Jurkat, Clone E6-1 (cell line): Measurements from ENCODE around the gene CDH4.

Experiments
- DNase-seq: peaks from one replicate; pipeline ENCODE4 v3.0.0-alpha.2; 2011; ENCODE audit warnings: low read depth, low spot score
- H3K4me3 ChIP-seq: 2 replicates; pipeline ENCODE4 v1.5.1; 2011; ENCODE audit warnings: mild to moderate bottlenecking, low read length, control low read depth, moderate library complexity

Gene CDH4

GRCh38 chr20:61297491-61297890, 45.4 kb downstream of the CDH4 start:
- no peak overlapping the region for H3K4me3 ChIP-seq
- DNase-seq: no peak

- no peak for DNase-seq
- no peak overlapping the region for H3K4me3 ChIP-seq
These were observed 45.9 kb downstream of the CDH4 start for GRCh38 chr20:61297986-61298385.

- peak; percentile 66 for DNase-seq
- H3K4me3 ChIP-seq: no peak overlapping the region
These were observed 46.6 kb downstream of the CDH4 start for GRCh38 chr20:61298661-61299060.

GRCh38 chr20:61299104-61299503, 47.0 kb downstream of the CDH4 start:
- DNase-seq: no peak
- no peak overlapping the region for H3K4me3 ChIP-seq

- DNase-seq: no peak
- no peak overlapping the region for H3K4me3 ChIP-seq
These were observed 47.6 kb downstream of the CDH4 start for GRCh38 chr20:61299618-61300017.

- no peak overlapping the region for H3K4me3 ChIP-seq
- DNase-seq: no peak
These were observed 48.2 kb downstream of the CDH4 start for GRCh38 chr20:61300293-61300692.

- H3K4me3 ChIP-seq: no peak overlapping the region
- no peak for DNase-seq
These were observed 48.6 kb downstream of the CDH4 start for GRCh38 chr20:61300709-61301108.

GRCh38 chr20:61301711-61302525, 49.9 kb downstream of the CDH4 start:
- no peak for DNase-seq
- H3K4me3 ChIP-seq: no peak overlapping the region

GRCh38 chr20:61303217-61303616, 51.2 kb downstream of the CDH4 start:
- no peak for DNase-seq
- no peak overlapping the region for H3K4me3 ChIP-seq

- no peak overlapping the region for H3K4me3 ChIP-seq
- DNase-seq: no peak
These were observed 51.6 kb downstream of the CDH4 start for GRCh38 chr20:61303675-61304074.

- no peak for DNase-seq
- no peak overlapping the region for H3K4me3 ChIP-seq
These were observed 52.7 kb downstream of the CDH4 start for GRCh38 chr20:61304750-61305149.

- H3K4me3 ChIP-seq: no peak overlapping the region
- DNase-seq: no peak
These were observed 54.9 kb downstream of the CDH4 start for GRCh38 chr20:61306937-61307475.

GRCh38 chr20:61307686-61308476, 55.8 kb downstream of the CDH4 start:
- no peak overlapping the region for H3K4me3 ChIP-seq
- DNase-seq: no peak

- no peak overlapping the region for H3K4me3 ChIP-seq
These were observed 56.4 kb downstream of the CDH4 start for GRCh38 chr20:61308477-61308774.

GRCh38 chr20:61310954-61311353, 58.9 kb downstream of the CDH4 start:
- no peak overlapping the region for H3K4me3 ChIP-seq
- DNase-seq: no peak

More at GRCh38 chr20:61308477-61308774, 56.4 kb downstream of the CDH4 start:
- no peak for DNase-seq

GRCh38 chr20:61311656-61312387, 59.8 kb downstream of the CDH4 start:
- no peak overlapping the region for H3K4me3 ChIP-seq
- no peak for DNase-seq

GRCh38 chr20:61312925-61313324, 60.9 kb downstream of the CDH4 start:
- H3K4me3 ChIP-seq: no peak overlapping the region
- DNase-seq: no peak

- no peak for DNase-seq
- H3K4me3 ChIP-seq: no peak overlapping the region
These were observed 61.3 kb downstream of the CDH4 start for GRCh38 chr20:61313396-61313795.

- no peak for DNase-seq
- H3K4me3 ChIP-seq: no peak overlapping the region
These were observed 62.4 kb downstream of the CDH4 start for GRCh38 chr20:61314326-61315010.
